Activated naive CD8-positive, alpha-beta T cell treated with anti-CD3 and anti-CD28 coated beads for 36 hours (primary cell): ENCODE data around the gene SERPINA6. TPM values are rescaled to one million over a fixed set of nuclear protein-coding genes. Genes with fewer than 3 reads are reported as not detected.
"Not testable (repeated sequence)": the region's sequence is repeated elsewhere in the genome, so short reads cannot be mapped to it uniquely, and the experiment has no call there.

Experiments used
- DNase-seq: peaks from one replicate; pipeline ENCODE4 v3.0.0; 2021
- H3K27ac Mint-ChIP-seq: one replicate; pipeline ENCODE4 v1.8.0; 2022; ENCODE audit warnings: mild to moderate bottlenecking, moderate library complexity, mixed read lengths
- H3K27me3 Mint-ChIP-seq: one replicate; pipeline ENCODE4 v1.8.0; 2022; ENCODE audit warnings: mild to moderate bottlenecking, mixed read lengths
- H3K36me3 Mint-ChIP-seq: one replicate; pipeline ENCODE4 v1.8.0; 2021; ENCODE audit warnings: mild to moderate bottlenecking, mixed read lengths
- H3K4me1 Mint-ChIP-seq: one replicate; pipeline ENCODE4 v1.8.0; 2021; ENCODE audit warnings: mixed read lengths
- H3K4me3 Mint-ChIP-seq: one replicate; pipeline ENCODE4 v1.8.0; 2022; ENCODE audit warnings: mild to moderate bottlenecking, moderate library complexity, mixed read lengths
- H3K9me3 Mint-ChIP-seq: one replicate; pipeline ENCODE4 v1.8.0; 2022; ENCODE audit warnings: mixed read lengths
- total RNA-seq, 2 experiments: library from RNA; stranded (reverse); gene quantifications; one replicate each; pipeline ENCODE4 v1.2.3, GENCODE V29; 2021

SERPINA6 gene
- total RNA-seq, 2 experiments from 2014 or later: not detected

DNA sequence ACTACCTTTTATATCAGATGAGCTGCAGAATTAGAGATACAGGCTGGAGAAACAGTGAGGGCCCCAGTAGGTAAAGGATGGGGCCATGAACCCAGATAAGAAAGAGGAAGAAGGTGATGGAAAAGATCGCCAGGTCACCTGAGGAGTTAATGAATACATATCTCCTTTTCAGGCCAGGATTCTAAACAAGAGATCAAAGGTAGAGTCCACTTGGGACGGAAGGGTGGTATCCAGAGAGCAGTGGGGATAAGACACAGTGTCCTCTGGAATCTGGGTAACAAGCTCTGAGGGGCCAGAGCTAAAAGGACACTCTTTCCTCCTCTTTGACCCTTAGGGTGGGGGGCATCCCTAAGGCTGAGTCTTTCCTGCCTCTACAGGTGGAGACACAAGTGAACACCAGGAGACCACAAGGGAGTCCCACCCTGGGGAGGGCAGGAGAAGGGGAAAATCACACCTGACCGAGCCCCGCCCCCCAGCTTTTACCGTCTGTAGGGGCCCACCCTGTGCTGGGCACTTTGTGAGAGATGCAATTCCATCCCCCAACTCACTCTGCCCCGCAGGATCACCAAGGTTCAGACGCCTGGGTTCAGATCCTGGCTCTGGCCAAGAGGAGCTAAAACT is 37.9 kb upstream of the SERPINA6 start:
- H3K9me3 Mint-ChIP-seq: no peaks in the 10 kb centered on the region
- no peak overlapping the region for H3K27ac Mint-ChIP-seq
- H3K27me3 Mint-ChIP-seq: peaks cover 31% of the 10 kb centered on the region
- DNase-seq: no peak
- H3K4me3 Mint-ChIP-seq: no peak overlapping the region
- H3K36me3 Mint-ChIP-seq: no peaks in the 10 kb centered on the region
- no peaks in the 10 kb centered on the region for H3K4me1 Mint-ChIP-seq

DNA sequence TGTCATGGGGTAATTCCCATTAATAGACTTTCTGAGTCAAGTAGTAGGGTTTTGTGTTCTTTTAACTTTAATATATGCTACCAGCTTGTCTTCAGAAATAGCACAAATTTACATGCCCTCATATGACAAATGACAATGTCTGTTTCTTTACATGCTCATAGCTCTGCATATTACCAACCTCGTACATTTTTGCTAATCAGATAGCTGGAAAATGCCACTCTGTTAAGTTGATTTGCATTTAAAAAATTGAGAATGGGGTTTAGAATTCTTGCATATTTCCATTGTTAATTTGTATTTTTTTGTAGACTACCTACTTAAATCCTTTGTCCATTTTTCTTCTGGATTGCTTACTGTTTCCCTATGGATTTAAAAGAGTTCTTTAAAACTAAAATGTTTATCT is 34.0 kb upstream of the SERPINA6 start:
- Mint-ChIP-seq H3K27me3 (peaks cover 38% of the 10 kb centered on the region), H3K27ac (no peak overlapping the region), H3K36me3 (no peaks in the 10 kb centered on the region), H3K4me3 (no peak overlapping the region), H3K4me1 (no peaks in the 10 kb centered on the region), H3K9me3 (peaks cover 2% of the 10 kb centered on the region)
- DNase-seq: no peak

DNA sequence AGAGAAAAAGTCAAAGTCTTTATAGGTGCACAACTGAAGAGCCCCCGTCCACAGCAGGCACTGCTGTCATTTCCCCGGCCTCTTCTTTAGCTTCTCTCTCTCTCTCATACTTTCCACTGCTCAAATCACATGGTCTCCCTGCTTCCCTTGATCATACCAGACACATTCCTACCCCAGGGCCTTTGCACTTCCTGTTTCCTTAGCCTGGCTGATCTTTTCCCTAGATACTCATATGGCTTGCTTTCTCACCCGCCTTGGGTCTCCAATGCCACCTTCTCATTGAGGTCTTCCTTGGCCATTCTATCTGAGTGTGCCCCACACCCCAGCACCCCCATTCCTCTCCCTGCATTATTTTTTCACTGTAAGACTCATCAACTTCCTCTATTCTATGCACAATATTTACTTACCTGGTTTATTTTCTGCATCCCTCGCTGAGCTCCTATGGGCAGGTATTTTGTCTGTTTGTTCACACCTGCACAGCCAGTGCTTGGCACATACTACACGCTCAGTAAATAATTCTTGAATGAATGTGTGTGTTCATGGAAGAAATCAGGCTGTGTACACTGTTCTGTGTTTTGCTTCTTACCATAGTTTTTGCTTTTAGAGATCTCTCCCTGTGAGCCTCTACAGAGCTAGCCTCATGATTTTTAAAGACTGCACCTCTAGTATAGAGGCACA is 33.4 kb upstream of the SERPINA6 start:
- Mint-ChIP-seq H3K4me1 (no peaks in the 10 kb centered on the region), H3K27ac (no peak overlapping the region), H3K27me3 (peaks cover 42% of the 10 kb centered on the region), H3K4me3 (no peak overlapping the region), H3K36me3 (no peaks in the 10 kb centered on the region), H3K9me3 (peaks cover 5% of the 10 kb centered on the region)
- DNase-seq: no peak

GRCh38 chr14:94355191-94355794 is 32.2 kb upstream of the SERPINA6 start:
- Mint-ChIP-seq H3K27me3 (peaks cover 50% of the 10 kb centered on the region), H3K4me1 (no peaks in the 10 kb centered on the region), H3K36me3 (no peaks in the 10 kb centered on the region), H3K27ac (no peak overlapping the region), H3K9me3 (peaks cover 8% of the 10 kb centered on the region), H3K4me3 (no peak overlapping the region)
- no peak for DNase-seq

DNA sequence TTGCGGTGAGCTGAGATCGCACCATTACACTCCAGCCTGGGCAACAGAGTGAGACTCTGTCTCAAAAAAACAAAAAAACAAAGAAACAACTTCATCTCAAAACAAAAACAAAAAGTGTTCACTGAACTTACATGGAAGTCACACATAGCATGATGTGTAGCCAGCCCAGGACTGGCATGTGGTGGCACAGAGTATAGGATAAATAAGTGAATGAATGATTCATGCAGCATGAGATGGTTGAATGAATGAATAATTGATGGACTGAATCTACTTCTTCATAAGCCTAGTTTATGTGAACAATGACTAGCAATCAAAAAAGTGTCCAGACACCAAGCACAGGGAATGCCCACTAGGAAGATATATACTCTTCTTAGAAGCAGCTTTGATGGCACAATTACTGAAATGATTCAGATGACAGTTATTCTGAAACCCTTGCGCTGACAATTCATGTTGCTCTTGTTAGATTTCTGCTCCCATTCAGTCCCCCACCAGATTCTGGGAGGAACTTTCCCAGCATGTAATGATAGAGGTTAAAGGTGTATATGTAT is 31.6 kb upstream of the SERPINA6 start:
- Mint-ChIP-seq H3K27me3 (peaks cover 48% of the 10 kb centered on the region), H3K4me3 (no peak overlapping the region), H3K9me3 (peaks cover 8% of the 10 kb centered on the region), H3K36me3 (no peaks in the 10 kb centered on the region), H3K27ac (no peak overlapping the region), H3K4me1 (no peaks in the 10 kb centered on the region)
- DNase-seq: no peak

- H3K27me3 Mint-ChIP-seq: peaks cover 48% of the 10 kb centered on the region
- not testable (repeated sequence) for H3K4me3 Mint-ChIP-seq, H3K36me3 Mint-ChIP-seq, DNase-seq, H3K9me3 Mint-ChIP-seq, H3K27ac Mint-ChIP-seq, H3K4me1 Mint-ChIP-seq
Measured at GRCh38 chr14:94354190-94354589, 31.1 kb upstream of the SERPINA6 start.

- peaks cover 8% of the 10 kb centered on the region for H3K4me1 Mint-ChIP-seq
- H3K27ac Mint-ChIP-seq: no peak overlapping the region
- H3K9me3 Mint-ChIP-seq: peaks cover 8% of the 10 kb centered on the region
- no peak for DNase-seq
- no peaks in the 10 kb centered on the region for H3K36me3 Mint-ChIP-seq
- H3K27me3 Mint-ChIP-seq: peaks cover 35% of the 10 kb centered on the region
- no peak overlapping the region for H3K4me3 Mint-ChIP-seq
Measured at GRCh38 chr14:94349276-94349675, 26.1 kb upstream of the SERPINA6 start.

DNA sequence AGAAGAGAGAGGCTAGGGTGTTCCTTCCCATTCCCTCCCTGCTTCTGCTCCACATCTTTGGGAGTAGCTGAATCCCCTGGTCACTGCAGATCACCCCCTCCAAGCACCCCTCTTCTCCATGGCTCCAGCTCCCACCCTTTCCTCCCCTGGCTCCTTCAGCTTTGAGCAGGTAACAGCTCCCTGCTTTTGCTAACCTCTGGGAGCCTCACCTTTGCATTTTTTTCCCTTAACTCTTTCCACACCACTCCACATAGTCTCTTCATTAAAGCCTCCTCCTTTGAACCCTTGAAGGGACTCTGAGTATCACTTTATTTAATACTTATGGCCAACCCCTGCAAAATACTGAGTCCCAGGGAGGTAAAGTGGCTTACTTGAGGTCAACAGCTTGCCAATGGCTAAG is 25.7 kb upstream of the SERPINA6 start:
- H3K27me3 Mint-ChIP-seq: peaks cover 39% of the 10 kb centered on the region
- peaks cover 8% of the 10 kb centered on the region for H3K4me1 Mint-ChIP-seq

GRCh38 chr14:94346841-94347240 is 23.7 kb upstream of the SERPINA6 start:
- no peak for DNase-seq
- H3K4me1 Mint-ChIP-seq: peaks cover 14% of the 10 kb centered on the region
- H3K9me3 Mint-ChIP-seq: peaks cover 3% of the 10 kb centered on the region
- H3K36me3 Mint-ChIP-seq: no peaks in the 10 kb centered on the region
- peaks cover 47% of the 10 kb centered on the region for H3K27me3 Mint-ChIP-seq
- no peak overlapping the region for H3K4me3 Mint-ChIP-seq
- H3K27ac Mint-ChIP-seq: peak overlapping the region; percentile 79

More for the DNA sequence above, 25.7 kb upstream of the SERPINA6 start:
- DNase-seq: no peak
- Mint-ChIP-seq H3K9me3 (peaks cover 8% of the 10 kb centered on the region), H3K27ac (no peak overlapping the region), H3K4me3 (no peak overlapping the region), H3K36me3 (no peaks in the 10 kb centered on the region)

DNA sequence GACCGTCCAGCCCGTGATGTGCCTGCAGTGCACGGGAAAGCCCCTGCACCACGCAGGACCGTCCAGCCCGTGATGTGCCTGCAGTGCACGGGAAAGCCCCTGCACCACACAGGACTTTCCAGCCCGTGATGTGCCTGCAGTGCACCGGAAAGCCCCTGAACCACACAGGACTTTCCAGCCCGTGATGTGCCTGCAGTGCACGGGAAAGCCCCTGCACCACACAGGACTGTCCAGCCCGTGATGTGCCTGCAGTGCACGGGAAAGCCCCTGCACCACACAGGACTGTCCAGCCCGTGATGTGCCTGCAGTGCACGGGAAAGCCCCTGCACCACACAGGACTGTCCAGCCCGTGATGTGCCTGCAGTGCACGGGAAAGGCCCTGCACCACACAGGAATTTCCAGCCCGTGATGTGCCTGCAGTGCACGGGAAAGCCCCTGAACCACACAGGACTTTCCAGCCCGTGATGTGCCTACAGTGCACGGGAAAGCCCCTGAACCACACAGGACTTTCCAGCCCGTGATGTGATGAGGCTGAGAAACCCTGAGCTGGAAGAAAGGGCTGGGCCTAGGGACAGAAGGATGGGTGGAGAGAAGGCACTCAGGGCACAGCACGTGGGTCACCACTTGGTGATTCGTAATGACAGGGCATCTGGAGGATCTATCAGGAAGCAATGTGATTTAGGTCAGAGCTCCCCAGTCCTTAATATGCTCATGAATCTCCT is 23.1 kb upstream of the SERPINA6 start:
- Mint-ChIP-seq H3K27ac (peak overlapping the region; percentile 79), H3K4me1 (peaks cover 18% of the 10 kb centered on the region)

GRCh38 chr14:94345344-94346064 is 22.4 kb upstream of the SERPINA6 start:
- peaks cover 51% of the 10 kb centered on the region for H3K27me3 Mint-ChIP-seq
- no peaks in the 10 kb centered on the region for H3K9me3 Mint-ChIP-seq
- no peak overlapping the region for H3K4me3 Mint-ChIP-seq
- H3K4me1 Mint-ChIP-seq: peaks cover 18% of the 10 kb centered on the region
- H3K27ac Mint-ChIP-seq: peak overlapping the region; percentile 38
- no peak for DNase-seq
- H3K36me3 Mint-ChIP-seq: no peaks in the 10 kb centered on the region

More for the DNA sequence above, 23.1 kb upstream of the SERPINA6 start:
- peaks cover 48% of the 10 kb centered on the region for H3K27me3 Mint-ChIP-seq
- H3K9me3 Mint-ChIP-seq, H3K4me3 Mint-ChIP-seq, H3K36me3 Mint-ChIP-seq: not testable (repeated sequence)
- DNase-seq: peak; percentile 56

GRCh38 chr14:94344389-94344788 is 21.3 kb upstream of the SERPINA6 start:
- Mint-ChIP-seq H3K4me1 (peaks cover 18% of the 10 kb centered on the region), H3K9me3 (no peaks in the 10 kb centered on the region), H3K27ac (no peak overlapping the region), H3K4me3 (no peak overlapping the region), H3K27me3 (peaks cover 47% of the 10 kb centered on the region), H3K36me3 (no peaks in the 10 kb centered on the region)
- DNase-seq: no peak

GRCh38 chr14:94343238-94344005 is 20.3 kb upstream of the SERPINA6 start:
- DNase-seq: no peak
- H3K4me1 Mint-ChIP-seq: peaks cover 18% of the 10 kb centered on the region
- no peaks in the 10 kb centered on the region for H3K36me3 Mint-ChIP-seq
- no peak overlapping the region for H3K4me3 Mint-ChIP-seq
- no peaks in the 10 kb centered on the region for H3K9me3 Mint-ChIP-seq
- no peak overlapping the region for H3K27ac Mint-ChIP-seq
- H3K27me3 Mint-ChIP-seq: peaks cover 45% of the 10 kb centered on the region
